ENCODE data around the gene RDX. TPM values are rescaled to one million over a fixed set of nuclear protein-coding genes. Genes with fewer than 3 reads are reported as not detected.
"Not testable (repeated sequence)": the region's sequence is repeated elsewhere in the genome, so short reads cannot be mapped to it uniquely, and the experiment has no call there.

Gene RDX
- total RNA-seq, 1 experiment from 2014 or later, result 76.8 TPM

GRCh38 chr11:110312670-110313069, 16.3 kb upstream of the RDX start:
- Mint-ChIP-seq H3K36me3 (ENCODE audit: insufficient read depth, unreplicated experiment) (no peaks in the 10 kb centered on the region), H3K4me1 (ENCODE audit: low read depth, unreplicated experiment) (peaks cover 6% of the 10 kb centered on the region), H3K4me3 (ENCODE audit: low read depth, unreplicated experiment) (no peak overlapping the region), H3K9me3 (ENCODE audit: low read depth, unreplicated experiment) (no peaks in the 10 kb centered on the region), H3K27ac (ENCODE audit: unreplicated experiment) (no peak overlapping the region), H3K27me3 (ENCODE audit: unreplicated experiment) (no peaks in the 10 kb centered on the region)
- intact Hi-C loops (cut with micrococcal nuclease; ENCODE audit: unreplicated experiment), result no loop called here
- BruUV-seq (replicated peaks), result no TSS peak
- TF ChIP-seq, protein P1, sequence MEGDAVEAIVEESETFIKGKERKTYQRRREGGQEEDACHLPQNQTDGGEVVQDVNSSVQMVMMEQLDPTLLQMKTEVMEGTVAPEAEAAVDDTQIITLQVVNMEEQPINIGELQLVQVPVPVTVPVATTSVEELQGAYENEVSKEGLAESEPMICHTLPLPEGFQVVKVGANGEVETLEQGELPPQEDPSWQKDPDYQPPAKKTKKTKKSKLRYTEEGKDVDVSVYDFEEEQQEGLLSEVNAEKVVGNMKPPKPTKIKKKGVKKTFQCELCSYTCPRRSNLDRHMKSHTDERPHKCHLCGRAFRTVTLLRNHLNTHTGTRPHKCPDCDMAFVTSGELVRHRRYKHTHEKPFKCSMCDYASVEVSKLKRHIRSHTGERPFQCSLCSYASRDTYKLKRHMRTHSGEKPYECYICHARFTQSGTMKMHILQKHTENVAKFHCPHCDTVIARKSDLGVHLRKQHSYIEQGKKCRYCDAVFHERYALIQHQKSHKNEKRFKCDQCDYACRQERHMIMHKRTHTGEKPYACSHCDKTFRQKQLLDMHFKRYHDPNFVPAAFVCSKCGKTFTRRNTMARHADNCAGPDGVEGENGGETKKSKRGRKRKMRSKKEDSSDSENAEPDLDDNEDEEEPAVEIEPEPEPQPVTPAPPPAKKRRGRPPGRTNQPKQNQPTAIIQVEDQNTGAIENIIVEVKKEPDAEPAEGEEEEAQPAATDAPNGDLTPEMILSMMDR (IDR thresholded peaks at IDR 0.05; ENCODE audit: unreplicated experiment), result no peak
- CTCF ChIA-PET, result no interaction called here
- no peak for DNase-seq

DNA sequence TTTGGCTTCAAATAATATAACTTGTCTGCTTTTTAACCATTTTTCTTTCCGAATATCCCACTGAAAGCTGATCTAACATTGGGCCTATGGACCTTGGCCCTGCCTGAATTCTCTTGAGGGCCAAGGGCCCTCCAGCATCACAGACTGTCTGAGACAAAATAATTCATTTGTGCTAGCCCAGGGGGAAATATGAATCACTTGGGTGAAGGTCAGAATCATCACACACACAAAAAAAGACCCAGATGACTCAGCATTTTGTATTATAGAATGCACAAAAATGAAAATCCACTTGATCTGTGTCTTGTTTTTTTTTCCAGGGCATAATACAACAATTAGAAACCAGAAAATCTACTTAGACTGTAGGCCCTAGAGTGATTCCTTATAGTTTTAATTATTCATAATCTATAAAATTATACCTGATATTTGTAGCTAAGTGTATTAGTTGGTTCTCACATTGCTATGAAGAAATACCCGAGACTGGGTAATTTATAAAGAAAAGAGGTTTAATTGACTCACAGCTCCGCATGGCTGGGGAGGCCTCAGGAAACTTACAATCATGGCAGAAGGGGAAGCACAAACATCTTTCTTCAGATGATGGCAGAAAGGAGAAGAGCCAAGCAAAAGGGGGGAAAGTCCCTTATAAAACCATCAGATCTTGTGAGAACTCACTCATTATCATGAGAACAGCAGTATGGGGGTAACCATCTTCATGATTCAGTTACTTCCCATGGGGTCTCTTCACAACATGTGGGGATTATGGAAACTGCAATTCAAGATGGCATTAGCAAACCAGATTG, 15.6 kb upstream of the RDX start:
- intact Hi-C loops (cut with micrococcal nuclease; ENCODE audit: unreplicated experiment), result no loop called here
- H3K4me3 Mint-ChIP-seq (ENCODE audit: low read depth, unreplicated experiment), result no peak overlapping the region
- CTCF ChIA-PET, result no interaction called here
- TF ChIP-seq, protein P1 (IDR thresholded peaks at IDR 0.05; ENCODE audit: unreplicated experiment), result no peak
- peaks cover 6% of the 10 kb centered on the region for H3K4me1 Mint-ChIP-seq (ENCODE audit: low read depth, unreplicated experiment)
- BruUV-seq (replicated peaks), result no TSS peak
- no peaks in the 10 kb centered on the region for H3K9me3 Mint-ChIP-seq (ENCODE audit: low read depth, unreplicated experiment)
- H3K27me3 Mint-ChIP-seq (ENCODE audit: unreplicated experiment), result no peaks in the 10 kb centered on the region
- no peak for DNase-seq
- H3K27ac Mint-ChIP-seq (ENCODE audit: unreplicated experiment), result no peak overlapping the region
- no peaks in the 10 kb centered on the region for H3K36me3 Mint-ChIP-seq (ENCODE audit: insufficient read depth, unreplicated experiment)

GRCh38 chr11:110308071-110308470, 11.7 kb upstream of the RDX start:
- intact Hi-C loops (cut with micrococcal nuclease; ENCODE audit: unreplicated experiment), result no loop called here
- CTCF ChIA-PET, result no interaction called here
- BruUV-seq (replicated peaks), result no TSS peak
- DNase-seq, result no peak
- H3K27ac Mint-ChIP-seq (ENCODE audit: unreplicated experiment), result no peak overlapping the region
- no peaks in the 10 kb centered on the region for H3K36me3 Mint-ChIP-seq (ENCODE audit: insufficient read depth, unreplicated experiment)
- TF ChIP-seq, protein P1 (IDR thresholded peaks at IDR 0.05; ENCODE audit: unreplicated experiment), result no peak
- peaks cover 6% of the 10 kb centered on the region for H3K4me1 Mint-ChIP-seq (ENCODE audit: low read depth, unreplicated experiment)
- no peaks in the 10 kb centered on the region for H3K9me3 Mint-ChIP-seq (ENCODE audit: low read depth, unreplicated experiment)
- H3K27me3 Mint-ChIP-seq (ENCODE audit: unreplicated experiment), result no peaks in the 10 kb centered on the region
- no peak overlapping the region for H3K4me3 Mint-ChIP-seq (ENCODE audit: low read depth, unreplicated experiment)

DNA sequence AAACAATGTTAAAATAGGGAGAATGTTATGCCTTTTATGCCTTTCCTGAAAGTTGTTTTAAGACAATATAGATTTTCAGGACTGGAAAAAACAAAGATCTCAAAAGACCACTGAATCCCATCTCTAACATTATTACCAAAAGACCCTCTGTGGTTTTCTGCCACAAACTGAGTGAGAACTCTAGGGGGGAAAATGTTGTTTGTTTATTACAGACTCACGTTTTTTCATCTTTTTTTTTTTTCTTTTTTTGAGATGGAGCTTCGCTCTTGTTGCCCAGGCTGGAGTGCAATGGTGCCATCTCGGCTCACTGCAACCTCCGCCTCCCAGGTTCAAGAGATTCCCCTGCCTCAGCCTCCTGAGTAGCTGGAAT, 9.6 kb upstream of the RDX start:
- H3K4me3 Mint-ChIP-seq (ENCODE audit: low read depth, unreplicated experiment); DNase-seq; H3K4me1 Mint-ChIP-seq (ENCODE audit: low read depth, unreplicated experiment); H3K27ac Mint-ChIP-seq (ENCODE audit: unreplicated experiment); intact Hi-C loops (cut with micrococcal nuclease; ENCODE audit: unreplicated experiment); BruUV-seq (replicated peaks); H3K36me3 Mint-ChIP-seq (ENCODE audit: insufficient read depth, unreplicated experiment); H3K9me3 Mint-ChIP-seq (ENCODE audit: low read depth, unreplicated experiment); H3K27me3 Mint-ChIP-seq (ENCODE audit: unreplicated experiment); CTCF ChIA-PET: not testable (repeated sequence)
